PFSK-1 (cell line): ENCODE measurements around the gene CXCL1.

ENCODE experiments used
- FOXP2 ChIP-seq: optimal IDR thresholded peaks from 2 replicates; pipeline ENCODE3; 2011; ENCODE audit warnings: borderline replicate concordance, control low read depth, inconsistent platforms; ENCODE audit not compliant: insufficient read depth; ENCODE audit errors: extremely low read length, extremely low read depth
- POLR2AphosphoS5 ChIP-seq: IDR thresholded peaks from 2 replicates; pipeline ENCODE4 v1.6.1; 2012; ENCODE audit warnings: low read depth, mild to moderate bottlenecking, control low read depth, low read length, moderate library complexity
- SIN3A ChIP-seq: IDR thresholded peaks from 2 replicates; pipeline ENCODE4 v1.6.1; 2012; ENCODE audit warnings: mild to moderate bottlenecking, low read length, moderate library complexity, borderline replicate concordance; ENCODE audit not compliant: insufficient read depth
- TAF1 ChIP-seq: IDR thresholded peaks from 2 replicates; pipeline ENCODE4 v1.6.1; 2012; ENCODE audit warnings: low read length, control low read depth, borderline replicate concordance; ENCODE audit not compliant: insufficient read depth
- TF ChIP-seq, protein P1 (sequence below), 2 experiments: IDR thresholded peaks; 2 replicates each; pipeline versions ENCODE4 v1.6.1 to v1.8.0; 2011 to 2012; ENCODE audit warnings: low read depth in 2 of 2, low read length in 2 of 2, control low read depth in 1 of 2, inconsistent platforms in 1 of 2, mild to moderate bottlenecking in 1 of 2, moderate library complexity in 1 of 2; ENCODE audit not compliant: insufficient read depth in 1 of 2

The CXCL1 gene

DNA sequence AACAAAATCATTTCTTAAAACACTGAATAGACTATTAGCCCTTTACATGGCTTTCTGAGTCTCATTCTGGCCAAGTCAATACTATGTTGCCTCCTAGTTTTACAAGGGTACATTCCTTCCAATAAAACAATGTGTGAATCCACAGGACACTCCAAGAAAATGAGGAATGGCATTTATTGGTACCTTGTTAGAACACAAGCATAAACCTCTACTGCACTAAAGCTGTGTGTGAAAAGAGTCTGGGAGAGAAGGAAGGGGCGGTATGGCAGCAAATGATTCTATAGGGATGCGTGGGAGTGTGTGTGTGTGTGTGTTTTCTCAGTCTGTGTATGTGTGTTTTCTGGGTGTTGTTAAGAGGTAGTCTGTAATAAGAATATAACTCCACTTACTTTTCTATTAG is 48.9 kb downstream of the CXCL1 start:
- TF ChIP-seq POLR2AphosphoS5 (no peak), FOXP2 (no peak), SIN3A (no peak), TAF1 (no peak)
- TF ChIP-seq, protein P1, sequence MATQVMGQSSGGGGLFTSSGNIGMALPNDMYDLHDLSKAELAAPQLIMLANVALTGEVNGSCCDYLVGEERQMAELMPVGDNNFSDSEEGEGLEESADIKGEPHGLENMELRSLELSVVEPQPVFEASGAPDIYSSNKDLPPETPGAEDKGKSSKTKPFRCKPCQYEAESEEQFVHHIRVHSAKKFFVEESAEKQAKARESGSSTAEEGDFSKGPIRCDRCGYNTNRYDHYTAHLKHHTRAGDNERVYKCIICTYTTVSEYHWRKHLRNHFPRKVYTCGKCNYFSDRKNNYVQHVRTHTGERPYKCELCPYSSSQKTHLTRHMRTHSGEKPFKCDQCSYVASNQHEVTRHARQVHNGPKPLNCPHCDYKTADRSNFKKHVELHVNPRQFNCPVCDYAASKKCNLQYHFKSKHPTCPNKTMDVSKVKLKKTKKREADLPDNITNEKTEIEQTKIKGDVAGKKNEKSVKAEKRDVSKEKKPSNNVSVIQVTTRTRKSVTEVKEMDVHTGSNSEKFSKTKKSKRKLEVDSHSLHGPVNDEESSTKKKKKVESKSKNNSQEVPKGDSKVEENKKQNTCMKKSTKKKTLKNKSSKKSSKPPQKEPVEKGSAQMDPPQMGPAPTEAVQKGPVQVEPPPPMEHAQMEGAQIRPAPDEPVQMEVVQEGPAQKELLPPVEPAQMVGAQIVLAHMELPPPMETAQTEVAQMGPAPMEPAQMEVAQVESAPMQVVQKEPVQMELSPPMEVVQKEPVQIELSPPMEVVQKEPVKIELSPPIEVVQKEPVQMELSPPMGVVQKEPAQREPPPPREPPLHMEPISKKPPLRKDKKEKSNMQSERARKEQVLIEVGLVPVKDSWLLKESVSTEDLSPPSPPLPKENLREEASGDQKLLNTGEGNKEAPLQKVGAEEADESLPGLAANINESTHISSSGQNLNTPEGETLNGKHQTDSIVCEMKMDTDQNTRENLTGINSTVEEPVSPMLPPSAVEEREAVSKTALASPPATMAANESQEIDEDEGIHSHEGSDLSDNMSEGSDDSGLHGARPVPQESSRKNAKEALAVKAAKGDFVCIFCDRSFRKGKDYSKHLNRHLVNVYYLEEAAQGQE (IDR thresholded peaks at IDR 0.05; ENCODE audit: insufficient read depth in 1 of 2, low read depth in 2 of 2, low read length in 2 of 2) = no peak

DNA sequence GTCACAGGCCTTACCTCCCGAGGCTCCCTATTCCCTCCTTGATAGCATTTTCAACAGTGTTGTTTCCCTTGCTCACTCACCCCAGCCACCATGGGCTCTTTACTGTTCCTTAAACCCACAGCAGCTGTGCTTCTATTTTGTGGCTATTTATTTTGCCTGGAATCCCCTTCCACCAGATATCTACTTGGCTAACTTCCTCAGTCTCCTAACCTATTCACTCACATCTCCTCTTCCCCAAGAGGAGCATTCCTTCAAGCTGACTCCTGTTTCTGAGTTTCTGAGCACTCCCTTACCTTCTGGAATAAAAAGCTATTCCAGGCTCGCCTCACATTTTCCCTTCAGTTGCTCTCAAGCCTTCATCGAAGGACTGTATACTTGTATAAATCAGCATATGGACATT is 50.5 kb downstream of the CXCL1 start:
- TF ChIP-seq, protein P1 (IDR thresholded peaks at IDR 0.05; ENCODE audit: insufficient read depth in 1 of 2, low read depth in 2 of 2, low read length in 2 of 2) = no peak
- TF ChIP-seq POLR2AphosphoS5 = no peak
- TF ChIP-seq SIN3A = no peak
- TF ChIP-seq FOXP2 = no peak
- TF ChIP-seq TAF1 = no peak
